COLO668 (cell line): ENCODE data around the gene CKS2.

Experiments
- DNase-seq: peaks from one replicate; lab custom pipeline; 2025; ENCODE audit not compliant: unreplicated experiment; lab: John Stamatoyannopoulos, UW

CKS2 gene

GRCh38 chr9:89346696-89347095 lies 35.7 kb downstream of the CKS2 start:
- DNase-seq, result no peak

- no peak for DNase-seq
Measured at GRCh38 chr9:89347651-89348050, 36.7 kb downstream of the CKS2 start.

GRCh38 chr9:89349607-89350006 lies 38.6 kb downstream of the CKS2 start:
- DNase-seq, result no peak

GRCh38 chr9:89350988-89351557 lies 40.1 kb downstream of the CKS2 start:
- DNase-seq, result peak; percentile 28

- DNase-seq, result no peak
Measured at GRCh38 chr9:89351584-89352300, 40.7 kb downstream of the CKS2 start.

- DNase-seq, result no peak
Measured at GRCh38 chr9:89352451-89352850, 41.5 kb downstream of the CKS2 start.

- DNase-seq, result no peak
Measured at GRCh38 chr9:89352874-89353649, 42.1 kb downstream of the CKS2 start.

- no peak for DNase-seq
Measured at GRCh38 chr9:89353989-89354388, 43.0 kb downstream of the CKS2 start.

GRCh38 chr9:89354471-89354870 lies 43.5 kb downstream of the CKS2 start:
- DNase-seq, result no peak

GRCh38 chr9:89356782-89357181 lies 45.8 kb downstream of the CKS2 start:
- DNase-seq, result peak; percentile 19

GRCh38 chr9:89357331-89358197 lies 46.6 kb downstream of the CKS2 start:
- DNase-seq, result peak; percentile 88

- no peak for DNase-seq
Measured at GRCh38 chr9:89358376-89358916, 47.5 kb downstream of the CKS2 start.

GRCh38 chr9:89358985-89359384 lies 48.0 kb downstream of the CKS2 start:
- peak; percentile 79 for DNase-seq

- DNase-seq, result no peak
Measured at GRCh38 chr9:89359751-89360261, 48.8 kb downstream of the CKS2 start.

GRCh38 chr9:89360465-89360864 lies 49.5 kb downstream of the CKS2 start:
- DNase-seq, result no peak

GRCh38 chr9:89361031-89361430 lies 50.0 kb downstream of the CKS2 start:
- no peak for DNase-seq

- no peak for DNase-seq
Measured at GRCh38 chr9:89361816-89362646, 51.0 kb downstream of the CKS2 start.

- no peak for DNase-seq
Measured at GRCh38 chr9:89362647-89363310, 51.8 kb downstream of the CKS2 start.

- DNase-seq, result no peak
Measured at GRCh38 chr9:89363311-89363670, 52.3 kb downstream of the CKS2 start.
